Fibroblast of gingiva (primary cell): ENCODE data around the gene EXOC8.
A peak's percentile ranks its signal among the peaks of the same experiment; 100 is the strongest.
"Not testable (repeated sequence)": the region's sequence is repeated elsewhere in the genome, so short reads cannot be mapped to it uniquely, and the experiment has no call there.

Experiments
- DNase-seq: peaks from one replicate; pipeline ENCODE4 v3.0.0-alpha.2; 2011; ENCODE audit warnings: low read depth

The EXOC8 gene

DNA sequence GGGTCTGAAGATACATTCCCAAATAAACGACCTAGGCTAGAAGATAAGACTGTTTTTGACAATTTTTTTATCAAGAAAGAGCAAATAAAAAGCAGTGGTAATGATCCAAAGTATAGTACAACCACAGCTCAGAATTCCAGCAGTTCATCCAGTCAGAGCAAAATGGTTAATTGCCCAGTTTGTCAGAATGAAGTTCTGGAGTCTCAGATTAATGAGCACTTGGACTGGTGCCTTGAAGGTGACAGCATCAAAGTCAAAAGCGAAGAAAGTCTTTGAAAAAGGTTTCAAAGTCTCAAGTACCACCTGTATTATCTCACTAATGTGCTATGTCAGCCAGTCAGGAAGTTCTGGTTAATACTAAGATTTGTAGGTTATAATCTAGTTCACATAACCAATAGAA, 15.4 kb upstream of the EXOC8 start:
- DNase-seq: no peak

DNA sequence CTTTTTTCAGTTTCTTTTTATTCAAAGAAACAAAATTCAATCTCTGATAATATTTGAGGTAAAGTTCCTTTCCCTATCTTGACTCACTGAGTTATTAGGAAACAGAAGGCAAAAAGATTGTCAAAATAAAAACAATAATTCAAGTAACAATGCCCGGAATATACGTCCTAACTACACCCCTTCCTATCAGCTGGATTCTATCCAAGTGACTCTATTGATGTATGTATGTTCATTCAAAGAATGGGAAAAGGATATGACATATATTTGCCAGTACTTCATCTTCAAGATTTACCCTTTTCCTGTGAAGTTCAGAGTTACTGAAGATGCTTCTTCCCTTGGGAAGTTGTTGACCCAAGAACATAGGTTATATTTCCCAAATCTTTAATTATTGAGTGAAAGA, 14.2 kb upstream of the EXOC8 start:
- no peak for DNase-seq

GRCh38 chr1:231348856-231349255, 11.2 kb upstream of the EXOC8 start:
- DNase-seq: not testable (repeated sequence)

DNA sequence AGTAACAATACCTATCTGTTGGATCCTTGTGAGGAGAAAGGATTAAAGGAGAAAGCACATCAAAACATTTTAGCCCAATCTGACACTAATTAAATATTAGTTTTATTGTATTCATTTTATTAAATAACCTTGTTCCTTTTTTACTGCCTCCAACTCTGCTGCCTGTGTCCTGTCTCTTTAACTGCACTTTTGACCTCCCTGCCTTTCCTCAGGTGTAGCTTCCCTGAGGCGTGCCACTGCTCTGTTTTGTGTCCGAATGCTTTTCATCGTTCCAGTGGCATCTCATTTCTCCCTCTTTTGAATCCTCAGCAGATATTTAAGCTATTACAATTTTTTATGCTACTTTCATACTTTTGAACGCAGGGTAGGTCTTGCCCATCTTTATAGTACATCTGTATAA, 10.8 kb upstream of the EXOC8 start:
- DNase-seq: no peak

DNA sequence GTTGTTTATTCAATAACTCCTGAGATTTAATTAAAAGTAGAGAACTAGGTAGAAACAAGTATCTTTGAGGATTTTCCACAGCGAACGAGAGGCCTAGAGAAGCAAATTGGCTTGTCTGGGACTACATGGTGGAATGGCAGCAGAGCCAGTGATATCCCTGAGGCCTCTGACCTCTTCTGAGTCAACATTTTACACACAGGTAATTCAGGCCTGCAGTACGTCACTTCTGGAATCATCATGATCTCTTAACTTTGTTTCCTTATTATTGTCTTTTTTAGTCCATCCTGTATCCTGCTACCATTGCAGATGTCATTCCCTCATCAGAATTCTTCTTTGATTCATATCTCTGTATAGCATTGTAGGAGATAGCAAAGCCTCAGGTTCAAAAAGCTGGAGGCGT, 10.3 kb upstream of the EXOC8 start:
- no peak for DNase-seq

GRCh38 chr1:231340328-231341013, 2.8 kb upstream of the EXOC8 start:
- DNase-seq: peak; percentile 42

- DNase-seq: no peak
Observed at GRCh38 chr1:231338270-231339128, 847 bp upstream of the EXOC8 start, which contains the start of gene SPRTN. TSS of gene SPRTN (plus strand) at chr1:231338293. CDS start at chr1:231338384, 91 bp downstream.

DNA sequence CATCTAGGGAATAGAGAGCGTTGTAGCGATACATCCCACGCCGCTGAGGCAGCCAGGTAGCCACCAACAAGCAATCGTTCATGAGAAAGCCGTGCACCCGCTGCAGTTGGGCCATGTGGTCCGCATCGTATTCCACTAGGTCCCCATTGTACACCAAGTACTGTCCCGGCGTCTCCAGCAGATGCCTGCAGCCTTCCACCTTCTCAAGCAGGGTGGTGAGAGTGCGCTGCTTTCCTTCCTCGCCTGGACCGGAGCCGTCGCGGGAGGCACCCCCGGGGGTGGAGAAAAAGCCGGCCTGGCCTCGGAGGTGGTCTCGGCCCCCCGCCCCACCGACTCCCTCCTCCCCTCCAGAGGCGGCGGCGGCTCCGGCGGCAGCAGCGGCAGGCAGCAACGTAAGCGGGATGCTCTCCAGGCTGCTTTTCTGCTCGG, 595 bp downstream of the EXOC8 start:
- DNase-seq: no peak

DNA sequence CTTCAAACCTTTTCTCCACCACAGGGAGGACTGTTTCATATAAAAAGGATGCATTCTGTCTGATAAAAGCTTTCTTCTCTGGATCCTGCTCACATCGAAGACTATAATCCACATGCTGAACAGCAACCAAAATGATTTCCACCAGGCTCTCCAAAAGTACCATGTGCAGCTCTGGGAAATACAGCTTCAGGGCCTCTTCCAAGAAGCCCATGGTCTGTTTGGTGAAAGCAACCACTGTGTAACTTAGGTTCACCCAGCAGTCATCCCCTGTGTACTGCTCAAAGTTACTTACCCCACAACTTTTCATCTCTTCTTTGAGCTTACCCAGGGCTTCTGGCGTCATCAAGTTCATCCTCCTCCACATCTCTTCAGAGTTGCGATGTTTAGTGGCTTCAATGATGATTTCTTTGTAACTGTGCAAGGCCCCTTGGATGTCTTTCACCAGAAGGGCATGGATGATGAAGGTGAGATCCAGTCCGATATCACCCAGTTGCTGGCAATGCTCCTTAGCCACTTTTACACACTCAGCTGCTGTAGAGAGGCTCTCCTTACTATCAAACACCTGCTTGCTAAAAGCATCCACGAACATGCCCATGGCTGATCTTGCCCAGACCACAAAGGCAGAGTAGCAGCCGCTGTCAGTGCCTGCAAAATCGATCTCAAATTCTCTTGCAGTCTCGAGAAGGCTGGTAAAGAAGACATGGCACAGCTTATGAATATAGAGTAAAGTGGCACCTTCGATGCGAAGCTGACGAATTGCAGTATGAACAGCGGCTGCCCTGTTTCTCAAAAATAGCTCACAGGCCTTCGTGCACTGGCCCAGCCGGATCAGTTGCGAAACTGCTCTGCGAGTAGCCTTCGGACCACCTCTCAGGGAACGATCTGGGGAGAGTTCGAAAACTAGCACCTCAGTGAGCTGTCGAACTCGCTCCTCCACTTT, 1.7 kb downstream of the EXOC8 start:
- DNase-seq: no peak

GRCh38 chr1:231334952-231335351, 2.7 kb downstream of the EXOC8 start:
- DNase-seq: no peak

DNA sequence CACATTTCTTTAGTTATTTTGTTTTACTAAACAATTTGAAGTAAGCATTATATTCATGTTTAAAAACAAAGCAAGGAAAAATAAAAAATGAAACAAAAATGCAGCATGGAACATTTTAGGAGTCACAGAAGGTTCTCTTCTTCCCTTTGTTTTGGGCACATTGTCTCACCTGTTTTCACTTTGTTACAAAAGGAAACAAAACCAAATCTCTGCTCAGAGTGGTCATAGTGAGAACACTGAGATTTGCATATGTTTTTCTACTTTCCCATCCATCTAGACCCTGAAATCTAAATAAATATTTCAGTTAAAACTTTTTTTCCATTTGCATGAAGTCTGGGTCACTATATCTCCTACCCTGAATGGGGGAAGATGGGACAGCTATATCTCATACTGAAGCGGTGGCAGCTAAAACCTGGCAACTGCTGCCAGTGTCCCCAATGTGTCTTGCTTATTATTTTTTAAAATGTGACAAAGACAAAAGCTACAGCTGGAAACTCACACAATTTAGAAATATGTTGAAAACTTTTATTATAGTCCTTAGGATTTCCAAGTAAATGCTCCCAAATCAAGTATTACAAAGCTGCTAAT, 3.5 kb downstream of the EXOC8 start:
- no peak for DNase-seq

DNA sequence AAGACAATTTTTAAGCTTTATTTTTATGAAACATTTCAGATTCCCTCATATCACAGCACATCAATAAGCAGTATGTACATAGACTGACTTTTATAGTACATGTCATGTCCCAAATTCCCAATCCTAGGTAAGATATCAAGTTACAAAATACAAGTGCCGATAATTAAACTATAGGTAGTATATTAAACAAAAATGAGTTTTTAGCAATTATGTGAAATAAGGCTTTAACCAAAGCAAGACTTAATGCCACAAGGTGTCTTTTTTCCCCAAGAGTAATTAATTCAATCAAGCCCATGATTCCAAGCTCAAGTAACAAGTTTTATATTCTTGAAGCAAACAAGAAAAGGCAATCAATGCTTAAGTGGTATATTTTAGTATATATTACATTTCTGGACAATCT, 4.9 kb downstream of the EXOC8 start:
- no peak for DNase-seq

DNA sequence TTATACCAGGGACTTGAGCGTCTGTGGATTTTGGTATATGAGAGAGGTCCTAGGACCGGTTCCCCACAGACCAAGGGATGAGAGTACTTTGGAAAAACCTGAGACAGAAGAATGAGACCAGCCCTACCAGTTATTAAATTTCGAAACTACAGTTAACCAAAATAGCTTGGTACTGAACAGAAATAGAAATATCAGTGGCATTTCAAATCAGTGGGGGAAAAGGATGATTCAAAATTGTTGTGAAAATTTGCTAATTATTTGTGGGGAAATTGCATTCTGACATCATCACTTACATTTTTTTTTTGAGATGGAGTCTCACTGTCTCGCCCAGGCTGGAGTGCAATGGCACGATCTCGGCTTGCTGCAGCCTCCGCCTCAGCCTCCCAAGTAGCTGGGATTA, 8.2 kb downstream of the EXOC8 start:
- no peak for DNase-seq

DNA sequence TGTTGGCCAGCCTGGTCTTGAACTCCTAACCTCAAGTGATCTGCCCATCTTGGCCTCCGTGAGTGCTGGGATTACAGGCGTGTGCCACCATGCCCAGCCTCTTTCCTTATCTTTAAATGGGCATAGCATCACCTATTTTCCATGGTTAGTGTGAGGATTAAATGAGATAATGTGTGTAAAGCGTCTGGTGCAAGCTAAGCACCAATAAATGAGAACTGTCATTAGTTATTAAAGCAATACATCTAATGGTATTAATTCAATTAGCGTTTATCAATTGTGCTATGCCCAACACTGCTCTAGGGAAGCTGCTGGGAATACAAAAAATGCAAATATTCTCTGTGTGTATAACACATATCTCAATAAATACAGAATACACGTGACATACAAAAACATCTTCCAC, 10.0 kb downstream of the EXOC8 start:
- DNase-seq: no peak

DNA sequence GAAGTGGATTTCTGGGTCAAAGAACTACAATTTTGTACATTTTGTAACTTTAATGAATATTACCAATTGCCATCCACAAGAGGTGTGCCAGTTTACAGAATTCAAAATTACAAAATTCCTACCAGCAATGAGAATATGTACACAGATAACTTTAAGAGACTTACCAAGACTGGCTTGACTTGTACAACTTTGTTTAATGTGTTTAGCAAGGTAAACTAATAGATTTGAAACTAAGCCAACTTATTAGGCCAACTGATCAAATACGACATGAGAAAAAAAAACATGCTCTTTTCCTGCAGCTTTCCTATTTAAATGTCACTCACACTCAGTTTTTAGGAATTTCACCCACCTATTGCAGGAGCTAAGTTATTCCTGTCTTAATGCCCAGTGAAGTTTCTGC, 11.4 kb downstream of the EXOC8 start:
- DNase-seq: no peak

GRCh38 chr1:231324660-231325059, 13.0 kb downstream of the EXOC8 start:
- no peak for DNase-seq

DNA sequence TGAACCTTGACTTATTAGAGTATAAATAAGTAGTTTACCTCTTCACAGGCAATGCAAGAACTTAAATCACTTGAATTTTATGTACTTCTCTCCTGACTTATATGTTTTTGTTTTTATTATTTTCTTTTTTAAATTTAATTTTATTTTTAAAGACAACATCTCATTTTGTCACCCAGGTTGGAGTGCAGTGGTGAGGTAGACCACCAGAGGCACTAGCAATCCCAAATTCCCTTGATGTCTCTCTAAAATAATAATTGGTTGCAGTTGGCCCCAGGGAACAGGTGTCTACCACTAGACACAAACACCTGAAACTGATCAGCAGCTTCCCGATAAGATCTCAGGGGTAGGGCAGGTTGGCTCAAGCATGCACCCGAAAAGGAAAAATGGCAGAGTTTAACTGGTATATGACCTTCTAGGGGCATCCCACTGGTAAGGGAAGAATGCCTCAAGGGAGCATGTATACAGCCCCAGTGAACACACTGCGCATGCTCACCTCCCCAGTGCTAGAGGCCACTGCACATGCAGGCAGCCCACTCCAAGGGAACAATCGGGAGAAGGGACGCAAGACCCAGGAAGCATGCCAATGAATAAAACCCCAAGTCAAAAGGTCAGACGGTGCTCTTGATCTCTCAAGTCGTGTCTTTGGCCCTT, 14.6 kb downstream of the EXOC8 start:
- no peak for DNase-seq

GRCh38 chr1:231319080-231319479, 18.6 kb downstream of the EXOC8 start:
- no peak for DNase-seq

DNA sequence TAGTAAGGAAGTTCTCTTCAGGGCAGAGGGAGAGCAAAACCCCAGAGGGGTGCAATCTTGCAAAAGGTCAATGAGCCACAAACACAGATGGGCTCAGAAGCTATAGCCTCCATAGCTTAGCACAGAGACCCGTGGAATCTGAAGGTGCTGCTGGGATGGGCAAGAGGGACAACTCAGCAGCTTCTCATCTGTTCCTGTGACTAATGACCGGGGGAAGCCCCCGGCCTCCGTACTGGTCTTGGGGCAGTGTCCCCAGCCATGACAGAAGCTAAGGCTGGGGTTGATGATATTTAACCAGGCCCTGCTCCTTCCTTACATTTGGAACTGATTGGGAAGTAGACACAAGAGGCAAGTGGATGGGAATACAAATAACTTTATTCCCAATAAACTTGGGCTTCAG, 19.1 kb downstream of the EXOC8 start:
- DNase-seq: no peak

DNA sequence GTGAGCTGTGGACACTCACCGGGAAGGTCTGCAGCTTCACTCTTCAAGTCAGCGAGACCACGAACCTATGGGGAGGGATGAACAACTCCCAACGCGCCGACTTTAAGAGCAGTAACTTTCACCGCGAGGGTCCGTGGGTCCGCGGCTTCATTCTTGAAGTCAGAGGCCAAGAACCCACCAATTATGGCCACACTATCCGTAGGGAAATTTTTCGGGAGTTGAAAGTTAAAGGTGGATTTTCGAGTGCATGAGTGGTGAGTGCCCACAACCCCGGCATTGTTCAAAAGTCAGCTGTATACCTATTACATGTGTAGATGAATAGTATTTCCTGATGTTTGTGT, 19.7 kb downstream of the EXOC8 start:
- no peak for DNase-seq

- DNase-seq: no peak
Observed at GRCh38 chr1:231317306-231318014, 20.2 kb downstream of the EXOC8 start.
